Upper lobe of left lung (tissue), 6 donors: Measurements from ENCODE around the gene ARHGAP10. TPM values are rescaled to one million over a fixed set of nuclear protein-coding genes. Genes with fewer than 3 reads are reported as not detected.

Experiments used
- ATAC-seq, 2 donors: fragments of 200-7000 bp; cut with Tn5 transposase; one replicate each; pipeline ENCODE4 v1.9.1; 2022; ENCODE audit warnings: mild to moderate bottlenecking in 2 of 2, moderate library complexity in 2 of 2; ENCODE audit not compliant: low FRiP score in 2 of 2
- DNase-seq, 2 donors: peaks; one replicate each; pipeline ENCODE4 v3.0.0-alpha.2; 2019 to 2020
- H3K27ac ChIP-seq, 4 donors: fragments of 200-600 bp; sonication (generic); one replicate each; pipeline ENCODE4 v1.5.1; 2016 to 2019
- H3K27me3 ChIP-seq, 4 donors: fragments of 200-600 bp; sonication (generic); one replicate each; pipeline ENCODE4 v1.5.1; 2017 to 2019
- H3K36me3 ChIP-seq, 4 donors: fragments of 200-600 bp; sonication (generic); one replicate each; pipeline ENCODE4 v1.5.1; 2016 to 2019
- H3K4me1 ChIP-seq, 4 donors: fragments of 200-600 bp; sonication (generic); one replicate each; pipeline ENCODE4 v1.5.1; 2018 to 2019
- H3K4me3 ChIP-seq, 4 donors: fragments of 200-600 bp; sonication (generic); one replicate each; pipeline ENCODE4 v1.5.1; 2017 to 2019; ENCODE audit warnings: mild to moderate bottlenecking in 2 of 4, moderate library complexity in 1 of 4
- H3K9me3 ChIP-seq, 4 donors: fragments of 200-600 bp; sonication (generic); one replicate each; pipeline ENCODE4 v1.5.1; 2018 to 2019
- CTCF ChIP-seq, 6 experiments: fragments of 450-650 bp in 4 of 6; fragments of 200-600 bp in 2 of 6; sonication (generic) in 2 of 6; IDR thresholded peaks; one replicate each; pipeline ENCODE4 v1.5.1; 2016 to 2019; ENCODE audit warnings: antibody characterized with exemption in 6 of 6
- EP300 ChIP-seq, 4 donors: sonication (generic); formaldehyde crosslinking; IDR thresholded peaks; one replicate each; pipeline ENCODE4 v1.5.1; 2017; ENCODE audit warnings: antibody characterized with exemption in 4 of 4, control low read depth in 2 of 4
- POLR2A ChIP-seq, 4 donors: fragments of 450-650 bp; IDR thresholded peaks; one replicate each; pipeline ENCODE4 v1.5.1; 2016 to 2017; ENCODE audit warnings: antibody characterized with exemption in 4 of 4, mild to moderate bottlenecking in 2 of 4
- POLR2AphosphoS5 ChIP-seq, 2 donors: sonication (generic); formaldehyde crosslinking; IDR thresholded peaks; one replicate each; pipeline ENCODE4 v1.5.1; 2017; ENCODE audit warnings: antibody characterized with exemption in 2 of 2
- WGBS, 2 donors: methylation state at CpG; one replicate each; pipeline ENCODE4 v1.1.5; 2017 to 2018; 5-methylcytosine and 5-hydroxymethylcytosine counted together
- total RNA-seq, 6 donors: library from RNA; depleted of rRNA in 4 of 6; stranded (reverse); fragments of >200 nt in 4 of 6; gene quantifications; one replicate each; pipeline versions ENCODE4 v1.1.0 to v1.2.1, GENCODE V29; 2016 to 2021
- donor health status: DM: no; HTN: no; CAD: no; lungs with moderate emphysema.
- donor health status: DM: no; HTN: yes; CAD: no; lungs with severe emphysema.

ARHGAP10 gene
- total RNA-seq, 6 donors from 2014 or later = 25.9 to 47.1 (median 29.5) TPM

GRCh38 chr4:147723326-147723725, 8.6 kb upstream of the ARHGAP10 start:
- TF ChIP-seq POLR2AphosphoS5 (IDR thresholded peaks at IDR 0.05) = no peak
- no peak for TF ChIP-seq CTCF (IDR thresholded peaks at IDR 0.05)
- TF ChIP-seq EP300 (IDR thresholded peaks at IDR 0.05) = no peak
- TF ChIP-seq POLR2A (IDR thresholded peaks at IDR 0.05) = no peak
- peak in 1 of 2 donors; percentile 31 for DNase-seq
- Histone ChIP-seq H3K4me3 (no peak overlapping the region), H3K27me3 (no peaks in the 10 kb centered on the region), H3K4me1 (no peaks in the 10 kb centered on the region), H3K9me3 (no peaks in the 10 kb centered on the region), H3K36me3 (no peaks in the 10 kb centered on the region), H3K27ac (no peak overlapping the region)
- WGBS, 2 donors = 72 to 84% methylated on average over 3 to 5 of the region's 5 CpGs
- peak in 1 of 2 donors; percentile 54 for ATAC-seq

- no peak overlapping the region for H3K4me3 ChIP-seq
- no peaks in the 10 kb centered on the region for H3K9me3 ChIP-seq
- H3K27ac ChIP-seq = no peak overlapping the region
- no peaks in the 10 kb centered on the region for H3K27me3 ChIP-seq
- ATAC-seq = no peak
- DNase-seq = no peak
- WGBS, 2 donors = 74 to 75% methylated on average over 13 of the region's 13 CpGs
- H3K36me3 ChIP-seq = no peaks in the 10 kb centered on the region
- TF ChIP-seq EP300 (IDR thresholded peaks at IDR 0.05) (no peak), POLR2A (IDR thresholded peaks at IDR 0.05) (no peak), POLR2AphosphoS5 (IDR thresholded peaks at IDR 0.05) (no peak), CTCF (IDR thresholded peaks at IDR 0.05) (no peak)
- H3K4me1 ChIP-seq = no peaks in the 10 kb centered on the region
These were observed 7.3 kb upstream of the ARHGAP10 start for GRCh38 chr4:147724468-147725201.

GRCh38 chr4:147725673-147726072, 6.2 kb upstream of the ARHGAP10 start:
- no peak for DNase-seq
- no peak for ATAC-seq
- Histone ChIP-seq H3K4me1 (no peaks in the 10 kb centered on the region), H3K27me3 (no peaks in the 10 kb centered on the region), H3K4me3 (no peak overlapping the region), H3K36me3 (no peaks in the 10 kb centered on the region), H3K9me3 (no peaks in the 10 kb centered on the region), H3K27ac (no peak overlapping the region)
- WGBS, 2 donors = 84% methylated on average over 4 of the region's 4 CpGs
- TF ChIP-seq POLR2AphosphoS5 (IDR thresholded peaks at IDR 0.05) (no peak), POLR2A (IDR thresholded peaks at IDR 0.05) (no peak), CTCF (IDR thresholded peaks at IDR 0.05) (no peak), EP300 (IDR thresholded peaks at IDR 0.05) (no peak)

DNA sequence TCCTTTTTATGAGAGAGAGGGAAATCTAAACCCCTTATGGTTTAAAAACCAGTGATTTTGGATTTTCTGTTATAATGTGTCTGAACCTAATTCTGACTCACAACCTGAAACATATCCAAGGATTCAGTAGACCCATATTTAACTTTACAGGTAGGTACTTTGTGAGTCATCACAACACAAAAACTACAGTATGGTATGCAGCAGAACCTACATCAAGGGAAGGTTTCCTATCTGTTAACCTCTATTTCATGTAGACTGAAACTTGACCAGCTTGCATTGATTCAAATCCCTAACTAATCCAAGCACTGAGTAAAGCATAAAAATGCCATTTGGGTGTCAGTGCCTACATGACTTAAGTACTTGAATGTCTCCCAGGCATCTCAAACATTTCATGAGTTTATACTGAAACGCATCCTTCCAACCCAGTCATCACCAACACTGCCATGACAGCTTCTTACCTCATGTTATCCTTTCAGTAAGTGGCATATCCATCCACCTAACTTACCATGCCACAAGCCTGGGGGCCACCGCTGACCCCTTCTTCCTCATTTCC, 4.3 kb upstream of the ARHGAP10 start:
- Histone ChIP-seq H3K9me3 (no peaks in the 10 kb centered on the region), H3K36me3 (no peaks in the 10 kb centered on the region), H3K4me3 (no peak overlapping the region), H3K27me3 (no peaks in the 10 kb centered on the region), H3K27ac (no peak overlapping the region), H3K4me1 (peaks cover 0 to 6% (median 3%) of the 10 kb centered on the region in 4 donors)
- WGBS, 2 donors = 86 to 89% methylated on average over 2 of the region's 2 CpGs
- DNase-seq (no peak), ATAC-seq (no peak)
- TF ChIP-seq POLR2A (IDR thresholded peaks at IDR 0.05) = no peak

DNA sequence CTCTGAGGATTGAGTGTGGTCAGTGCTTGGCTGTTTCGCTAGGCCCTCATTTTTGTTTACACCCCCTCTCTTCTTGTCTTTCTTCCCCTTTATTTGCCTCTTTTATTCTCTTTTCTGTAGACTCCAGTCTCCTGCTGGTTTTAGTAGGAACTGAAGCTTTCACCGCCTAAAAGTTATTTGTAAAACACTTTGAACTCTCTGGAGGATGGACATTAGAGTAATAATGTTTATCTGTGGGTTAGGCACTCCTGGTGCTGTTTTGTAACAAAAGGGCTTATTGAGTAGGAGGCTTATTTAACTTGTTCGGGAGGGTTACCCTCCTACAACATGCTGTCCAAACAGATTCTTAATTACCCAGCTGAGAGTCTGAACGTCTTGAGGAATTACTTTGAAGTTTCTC, 1.6 kb upstream of the ARHGAP10 start:
- Histone ChIP-seq H3K27me3 (no peaks in the 10 kb centered on the region), H3K9me3 (no peaks in the 10 kb centered on the region), H3K36me3 (no peaks in the 10 kb centered on the region), H3K27ac (no peak overlapping the region), H3K4me3 (no peak overlapping the region), H3K4me1 (peaks cover 0 to 28% (median 23%) of the 10 kb centered on the region in 4 donors)
- TF ChIP-seq POLR2A (IDR thresholded peaks at IDR 0.05) (no peak), POLR2AphosphoS5 (IDR thresholded peaks at IDR 0.05) (no peak), EP300 (IDR thresholded peaks at IDR 0.05) (no peak), CTCF (IDR thresholded peaks at IDR 0.05) (no peak)
- DNase-seq (no peak), ATAC-seq (no peak)
- 73 to 78% methylated on average over 4 of the region's 4 CpGs for WGBS, 2 donors
